Measurements from ENCODE around the gene APOBR. TPM values are rescaled to one million over a fixed set of nuclear protein-coding genes. Genes with fewer than 3 reads are reported as not detected.

Gene APOBR
- total RNA-seq: not detected in 2 replicates

GRCh38 chr16:28494121-28494851, at the start of gene APOBR:
Gene APOBR, plus strand, starts transcription at chr16:28494643. Its CDS starts 39 bp downstream, at chr16:28494682.

GRCh38 chr16:28491970-28492474, 2.4 kb upstream of the APOBR start, which contains the start of gene CLN3:
Gene CLN3, minus strand, starts transcription at chr16:28492074. Its CDS starts 315 bp downstream, at chr16:28491759.

GRCh38 chr16:28538733-28539596, 44.5 kb downstream of the APOBR start, which contains the start of gene NUPR1:
Gene NUPR1, minus strand, starts transcription at chr16:28538974. Its CDS starts 67 bp downstream, at chr16:28538907.

Other genes with a start within 250 kb of the APOBR start
- gene SBK1, start 202.1 kb upstream of the APOBR start, total RNA-seq: 0.65 and 3.9 TPM in 2 replicates
- gene NPIPB6, start 131.1 kb upstream of the APOBR start, total RNA-seq: 0.49 TPM in 1 of 2 replicates, not detected in the other
- 151 and 152 TPM in 2 replicates for gene EIF3CL, start 90.8 kb upstream of the APOBR start, total RNA-seq
- gene NPIPB7, start 22.3 kb upstream of the APOBR start, total RNA-seq: not detected in 2 replicates
- gene CLN3, start 2.6 kb upstream of the APOBR start, total RNA-seq: 21.7 and 31.2 TPM in 2 replicates
- not detected in 2 replicates for gene IL27, start 12.2 kb downstream of the APOBR start, total RNA-seq
- gene NUPR1, start 44.3 kb downstream of the APOBR start, total RNA-seq: 0.16 and 9.0 TPM in 2 replicates
- gene SGF29, start 59.3 kb downstream of the APOBR start, total RNA-seq: 11.9 and 19.0 TPM in 2 replicates
- 0.25 TPM in 1 of 2 replicates, not detected in the other for gene SULT1A2, start 102.4 kb downstream of the APOBR start, total RNA-seq
- 0.98 and 17.0 TPM in 2 replicates for gene SULT1A1, start 115.4 kb downstream of the APOBR start, total RNA-seq
- gene NPIPB8, start 143.4 kb downstream of the APOBR start, total RNA-seq: not detected in 2 replicates
- 458 and 538 TPM in 2 replicates for gene EIF3C, start 216.8 kb downstream of the APOBR start, total RNA-seq